ENCODE data around the gene PHACTR3.
"Not testable (repeated sequence)": the region's sequence is repeated elsewhere in the genome, so short reads cannot be mapped to it uniquely, and the experiment has no call there.

GRCh38 chr20:59618585-59618984 lies 14.2 kb downstream of the PHACTR3 start:
- TF ChIP-seq POLR2A, CTCF (IDR thresholded peaks at IDR 0.05): not testable (repeated sequence)

Data from tibial nerve (tissue), 3 donors.